BLaER1 treated with 17β-estradiol and CSF1 and Interleukin-3, amounts not matched to agents 10 nM and 100 nM (cell line): ENCODE data around the gene PDE7B.

Experiments
- H3K27ac ChIP-seq, 11 experiments: shearing (Covaris generic); formaldehyde crosslinking; 2 replicates each; pipeline ENCODE4 v1.8.1; 2022
- H3K27me3 ChIP-seq, 11 experiments: shearing (Covaris generic); formaldehyde crosslinking; 2 replicates each; pipeline ENCODE4 v1.8.1; 2022
- H3K36me3 ChIP-seq, 11 experiments: shearing (Covaris generic); formaldehyde crosslinking; 2 replicates each; pipeline ENCODE4 v1.8.1; 2022
- H3K4me1 ChIP-seq, 10 experiments: shearing (Covaris generic); formaldehyde crosslinking; 2 replicates each; pipeline ENCODE4 v1.8.1; 2022
- H3K4me2 ChIP-seq, 11 experiments: shearing (Covaris generic); formaldehyde crosslinking; 2 replicates each; pipeline ENCODE4 v1.8.1; 2022
- H3K4me3 ChIP-seq, 10 experiments: shearing (Covaris generic); formaldehyde crosslinking; 2 replicates each; pipeline ENCODE4 v1.8.1; 2022
- H3K9ac ChIP-seq, 11 experiments: shearing (Covaris generic); formaldehyde crosslinking; 2 replicates each; pipeline ENCODE4 v1.8.1; 2022
- H3K9me3 ChIP-seq, 11 experiments: shearing (Covaris generic); formaldehyde crosslinking; replicated peaks in 1 of 11; 2 replicates each; pipeline ENCODE4 v1.8.1; 2022
- H4K20me1 ChIP-seq, 11 experiments: shearing (Covaris generic); formaldehyde crosslinking; 2 replicates each; pipeline ENCODE4 v1.8.1; 2022
- Cebpa-rat ChIP-seq, 11 experiments: shearing (Covaris generic); IDR thresholded peaks; 2 replicates each; pipeline ENCODE4 v1.8.1; 2022

PDE7B gene

DNA sequence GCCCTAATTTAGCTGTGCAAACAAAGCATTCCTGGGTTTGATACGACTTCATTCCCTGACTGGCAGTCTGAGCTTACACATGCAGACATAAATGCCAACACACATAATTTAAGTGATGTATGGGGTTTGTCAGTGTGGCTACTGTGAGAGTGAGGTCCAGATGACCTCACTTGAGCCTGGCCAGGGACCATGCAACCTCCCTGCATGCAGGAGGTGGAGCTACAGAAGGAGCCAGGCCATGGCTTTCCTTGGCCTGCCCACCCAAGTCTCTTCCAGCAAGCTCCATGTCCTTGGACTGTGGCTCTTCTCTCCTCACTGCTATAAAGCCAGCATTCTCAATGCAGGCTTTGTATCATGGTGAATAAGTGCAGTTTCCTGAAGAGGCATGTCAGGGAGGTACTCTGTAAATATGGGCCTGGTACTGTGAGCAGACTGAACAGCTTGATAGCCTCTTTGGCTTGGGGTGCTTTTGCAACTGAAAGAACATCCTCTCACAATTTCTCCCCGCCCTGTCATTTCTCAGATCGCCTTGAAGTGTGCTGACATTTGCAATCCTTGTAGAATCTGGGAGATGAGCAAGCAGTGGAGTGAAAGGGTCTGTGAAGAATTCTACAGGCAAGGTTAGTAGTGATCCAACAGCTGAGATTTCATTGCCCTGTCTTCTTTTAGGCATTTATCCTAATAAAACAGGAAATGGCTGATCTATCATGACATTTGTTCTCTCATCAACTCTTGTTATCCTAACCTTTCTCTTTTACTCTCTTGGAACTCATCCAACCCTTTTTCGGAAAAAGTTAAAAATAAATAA lies 329.4 kb downstream of the PDE7B start:
- H3K9ac ChIP-seq, result no peak overlapping the region

GRCh38 chr6:136181512-136181833 lies 330.0 kb downstream of the PDE7B start:
- H3K9me3 ChIP-seq, result no peaks in the 10 kb centered on the region; a peak in 1 of 22 replicates
- no peaks in the 10 kb centered on the region for H4K20me1 ChIP-seq
- H3K9ac ChIP-seq, result no peak overlapping the region
- no peak overlapping the region for H3K4me2 ChIP-seq
- TF ChIP-seq Cebpa-rat (IDR thresholded peaks at IDR 0.05), result no peak
- no peaks in the 10 kb centered on the region for H3K36me3 ChIP-seq
- no peaks in the 10 kb centered on the region for H3K27me3 ChIP-seq
- H3K4me3 ChIP-seq, result no peak overlapping the region
- H3K4me1 ChIP-seq, result peaks cover 0 to 10% (median 6%) of the 10 kb centered on the region in 10 experiments; a peak in 13 of 20 replicates
- H3K27ac ChIP-seq, result no peak overlapping the region

More for the DNA sequence above, 329.4 kb downstream of the PDE7B start:
- Histone ChIP-seq H3K27ac (no peak overlapping the region), H3K4me3 (no peak overlapping the region), H3K9me3 (no peaks in the 10 kb centered on the region; a peak in 1 of 22 replicates), H3K4me1 (peaks cover 0 to 9% (median 3%) of the 10 kb centered on the region in 10 experiments; a peak in 6 of 20 replicates), H3K27me3 (no peaks in the 10 kb centered on the region), H4K20me1 (no peaks in the 10 kb centered on the region), H3K36me3 (no peaks in the 10 kb centered on the region), H3K4me2 (no peak overlapping the region)
- no peak for TF ChIP-seq Cebpa-rat (IDR thresholded peaks at IDR 0.05)

- Histone ChIP-seq H4K20me1 (no peaks in the 10 kb centered on the region), H3K4me3 (no peak overlapping the region), H3K9ac (no peak overlapping the region), H3K36me3 (no peaks in the 10 kb centered on the region), H3K4me1 (peaks cover 0 to 14% (median 9%) of the 10 kb centered on the region in 10 experiments; a peak in 13 of 20 replicates), H3K27ac (no peak overlapping the region), H3K9me3 (no peaks in the 10 kb centered on the region; a peak in 1 of 22 replicates), H3K27me3 (no peaks in the 10 kb centered on the region), H3K4me2 (no peak overlapping the region)
- no peak for TF ChIP-seq Cebpa-rat (IDR thresholded peaks at IDR 0.05)
Observed at GRCh38 chr6:136181861-136182260, 330.4 kb downstream of the PDE7B start.

GRCh38 chr6:136184738-136185137 lies 333.2 kb downstream of the PDE7B start:
- no peak for TF ChIP-seq Cebpa-rat (IDR thresholded peaks at IDR 0.05)
- no peak overlapping the region for H3K9ac ChIP-seq
- peaks cover 0 to 14% (median 10%) of the 10 kb centered on the region in 10 experiments; a peak in 13 of 20 replicates for H3K4me1 ChIP-seq
- no peaks in the 10 kb centered on the region for H3K27me3 ChIP-seq
- no peak overlapping the region for H3K4me3 ChIP-seq
- H3K9me3 ChIP-seq, result no peaks in the 10 kb centered on the region; a peak in 1 of 22 replicates
- peak overlapping the region in 5 of 11 experiments; percentile 1 to 38 (median 17); a peak in 4 of 22 replicates for H3K4me2 ChIP-seq
- H4K20me1 ChIP-seq, result no peaks in the 10 kb centered on the region
- H3K27ac ChIP-seq, result no peak overlapping the region
- no peaks in the 10 kb centered on the region for H3K36me3 ChIP-seq

DNA sequence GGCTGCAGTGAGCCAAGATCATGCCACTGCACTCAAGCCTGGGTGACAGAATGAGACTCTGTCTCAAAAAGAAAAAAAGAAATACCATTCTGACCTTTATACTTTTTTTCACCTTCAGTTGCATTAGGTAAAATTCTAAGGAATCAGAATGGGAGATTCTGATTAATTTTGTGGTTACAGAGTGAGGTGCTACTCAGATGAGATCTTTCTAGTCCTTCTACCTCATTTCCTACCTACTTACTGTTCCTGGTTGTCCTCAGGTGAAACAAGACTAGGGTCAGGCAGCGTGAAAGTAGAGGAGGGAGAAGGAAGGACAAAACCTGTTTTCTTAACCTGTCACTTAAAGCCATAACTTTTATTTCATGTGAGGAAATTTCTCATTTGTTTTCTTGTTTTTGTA lies 334.9 kb downstream of the PDE7B start:
- Histone ChIP-seq H3K36me3 (no peaks in the 10 kb centered on the region), H3K4me3 (no peak overlapping the region), H4K20me1 (no peaks in the 10 kb centered on the region), H3K9ac (no peak overlapping the region), H3K27me3 (no peaks in the 10 kb centered on the region), H3K4me1 (peaks cover 0 to 14% (median 10%) of the 10 kb centered on the region in 10 experiments; a peak in 13 of 20 replicates), H3K9me3 (no peaks in the 10 kb centered on the region; a peak in 1 of 22 replicates), H3K4me2 (peak overlapping the region in 7 of 11 experiments; percentile 24 to 62 (median 35); a peak in 11 of 22 replicates), H3K27ac (no peak overlapping the region)
- no peak for TF ChIP-seq Cebpa-rat (IDR thresholded peaks at IDR 0.05)

GRCh38 chr6:136188486-136188885 lies 337.0 kb downstream of the PDE7B start:
- peaks cover 0 to 14% (median 10%) of the 10 kb centered on the region in 10 experiments; a peak in 13 of 20 replicates for H3K4me1 ChIP-seq
- H3K27ac ChIP-seq, result no peak overlapping the region
- no peaks in the 10 kb centered on the region for H3K27me3 ChIP-seq
- no peak overlapping the region for H3K4me2 ChIP-seq
- no peak for TF ChIP-seq Cebpa-rat (IDR thresholded peaks at IDR 0.05)
- H4K20me1 ChIP-seq, result no peaks in the 10 kb centered on the region
- no peak overlapping the region for H3K9ac ChIP-seq
- no peaks in the 10 kb centered on the region for H3K9me3 ChIP-seq
- H3K36me3 ChIP-seq, result no peaks in the 10 kb centered on the region
- H3K4me3 ChIP-seq, result no peak overlapping the region

GRCh38 chr6:136189104-136189503 lies 337.6 kb downstream of the PDE7B start:
- Histone ChIP-seq H3K4me2 (no peak overlapping the region), H3K4me3 (no peak overlapping the region), H3K36me3 (no peaks in the 10 kb centered on the region), H3K9ac (no peak overlapping the region), H3K27ac (no peak overlapping the region), H3K27me3 (no peaks in the 10 kb centered on the region), H3K9me3 (no peaks in the 10 kb centered on the region), H3K4me1 (peaks cover 0 to 14% (median 10%) of the 10 kb centered on the region in 10 experiments; a peak in 13 of 20 replicates), H4K20me1 (no peaks in the 10 kb centered on the region)
- TF ChIP-seq Cebpa-rat (IDR thresholded peaks at IDR 0.05), result no peak

DNA sequence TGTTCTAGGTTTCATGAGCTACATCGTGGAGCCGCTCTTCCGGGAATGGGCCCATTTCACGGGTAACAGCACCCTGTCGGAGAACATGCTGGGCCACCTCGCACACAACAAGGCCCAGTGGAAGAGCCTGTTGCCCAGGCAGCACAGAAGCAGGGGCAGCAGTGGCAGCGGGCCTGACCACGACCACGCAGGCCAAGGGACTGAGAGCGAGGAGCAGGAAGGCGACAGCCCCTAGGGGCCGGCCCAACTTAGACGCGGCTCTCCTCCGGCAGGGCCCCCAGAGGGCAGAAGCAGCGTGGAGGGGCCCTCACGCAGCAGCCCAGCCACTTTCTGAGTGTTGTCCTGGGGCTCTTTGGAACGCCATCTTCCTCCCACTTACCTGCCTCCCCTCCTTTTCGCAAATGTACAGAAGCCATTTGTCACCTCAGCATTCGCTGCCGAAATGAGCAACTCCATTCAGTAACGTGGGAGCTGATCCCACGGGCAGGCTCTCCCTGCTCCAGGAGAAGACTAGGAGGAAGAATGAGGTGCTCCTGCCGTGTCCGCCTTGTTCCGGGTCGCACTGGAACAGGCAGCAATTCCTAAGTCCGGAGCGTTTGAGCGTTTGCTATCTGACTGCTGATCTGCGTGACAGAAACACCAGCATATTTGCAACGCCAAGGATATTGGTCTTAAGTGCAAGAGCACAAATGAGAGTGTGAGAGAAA lies 340.3 kb downstream of the PDE7B start:
- no peak overlapping the region for H3K9ac ChIP-seq
- no peaks in the 10 kb centered on the region for H3K27me3 ChIP-seq
- no peaks in the 10 kb centered on the region for H3K9me3 ChIP-seq
- H4K20me1 ChIP-seq, result no peaks in the 10 kb centered on the region
- no peak overlapping the region for H3K27ac ChIP-seq
- H3K4me2 ChIP-seq, result no peak overlapping the region
- no peak for TF ChIP-seq Cebpa-rat (IDR thresholded peaks at IDR 0.05)
- H3K4me1 ChIP-seq, result peaks cover 0 to 3% (median under 1%) of the 10 kb centered on the region in 10 experiments; a peak in 9 of 20 replicates
- H3K36me3 ChIP-seq, result no peaks in the 10 kb centered on the region
- no peak overlapping the region for H3K4me3 ChIP-seq

GRCh38 chr6:136192902-136193301 lies 341.4 kb downstream of the PDE7B start:
- no peak overlapping the region for H3K9ac ChIP-seq
- H3K27ac ChIP-seq, result no peak overlapping the region
- no peaks in the 10 kb centered on the region for H3K36me3 ChIP-seq
- no peak overlapping the region for H3K4me3 ChIP-seq
- no peak for TF ChIP-seq Cebpa-rat (IDR thresholded peaks at IDR 0.05)
- H4K20me1 ChIP-seq, result no peaks in the 10 kb centered on the region
- no peaks in the 10 kb centered on the region for H3K9me3 ChIP-seq
- H3K4me1 ChIP-seq, result no peaks in the 10 kb centered on the region
- H3K4me2 ChIP-seq, result no peak overlapping the region
- no peaks in the 10 kb centered on the region for H3K27me3 ChIP-seq
